AG10803 (cell line): ENCODE measurements around the gene NEDD9.

Experiments used
- DNase-seq: peaks from one replicate; pipeline ENCODE4 v3.0.0; 2010; ENCODE audit warnings: low read depth
- H3K4me3 ChIP-seq: 2 replicates; pipeline ENCODE4 v1.5.1; 2011; ENCODE audit warnings: mild to moderate bottlenecking, low read length, control low read depth
- CTCF ChIP-seq: conservative IDR thresholded peaks from 2 replicates; pipeline ENCODE4 v1.5.1; 2011; ENCODE audit warnings: mild to moderate bottlenecking, low read length, control low read depth, inconsistent platforms

Gene NEDD9

GRCh38 chr6:11248974-11249761, 16.7 kb upstream of the NEDD9 start:
- no peak overlapping the region for H3K4me3 ChIP-seq
- no peak for DNase-seq
- no peak for TF ChIP-seq CTCF

GRCh38 chr6:11246722-11247121, 14.3 kb upstream of the NEDD9 start:
- no peak overlapping the region for H3K4me3 ChIP-seq
- TF ChIP-seq CTCF = no peak
- no peak for DNase-seq

- DNase-seq = peak; percentile 95
- no peak overlapping the region for H3K4me3 ChIP-seq
- no peak for TF ChIP-seq CTCF
These were observed 13.2 kb upstream of the NEDD9 start for GRCh38 chr6:11245381-11246256.

GRCh38 chr6:11244387-11245126, 12.1 kb upstream of the NEDD9 start:
- no peak for TF ChIP-seq CTCF
- H3K4me3 ChIP-seq = no peak overlapping the region
- no peak for DNase-seq

- H3K4me3 ChIP-seq = no peak overlapping the region
- DNase-seq = no peak
- no peak for TF ChIP-seq CTCF
These were observed 11.4 kb upstream of the NEDD9 start for GRCh38 chr6:11243861-11244260.

GRCh38 chr6:11242711-11243110, 10.2 kb upstream of the NEDD9 start:
- no peak overlapping the region for H3K4me3 ChIP-seq
- peak; percentile 98 for DNase-seq
- no peak for TF ChIP-seq CTCF
